Spleen (tissue), 7 donors: Measurements from ENCODE around the gene SYNC.

ENCODE experiments used
- CTCF ChIP-seq, 11 experiments: fragments of 200-600 bp in 7 of 11; fragments of 450-650 bp in 4 of 11; sonication (generic) in 4 of 11; IDR thresholded peaks in 8 of 11; conservative IDR thresholded peaks in 3 of 11; 1 replicate in 7 of 11; 2 replicates in 4 of 11; pipeline versions ENCODE4 v1.4.0 to v1.8.0; 2016 to 2021; ENCODE audit warnings: antibody characterized with exemption in 11 of 11, inconsistent platforms in 4 of 11, mild to moderate bottlenecking in 1 of 11
- POLR2A ChIP-seq, 3 donors: fragments of 450-650 bp; IDR thresholded peaks; one replicate each; pipeline ENCODE4 v1.5.1; 2017; ENCODE audit warnings: antibody characterized with exemption in 3 of 3, mild to moderate bottlenecking in 1 of 3
- POLR2AphosphoS5 ChIP-seq, 3 donors: sonication (generic); formaldehyde crosslinking; IDR thresholded peaks; one replicate each; pipeline ENCODE4 v1.5.1; 2017; ENCODE audit warnings: antibody characterized with exemption in 3 of 3
- donor health status: DM: no; HTN: no; CAD: no; lungs with moderate emphysema.
- donor health status: DM: no; HTN: no; CAD: no.
- donor health status: DM: no; HTN: no; CAD: no.

GRCh38 chr1:32749771-32750170, 47.2 kb upstream of the SYNC start:
- TF ChIP-seq CTCF (IDR thresholded peaks at IDR 0.05 in 8 of 11, conservative IDR thresholded peaks at IDR 0.05 in 3 of 11) (no peak), POLR2A (IDR thresholded peaks at IDR 0.05) (no peak), POLR2AphosphoS5 (IDR thresholded peaks at IDR 0.05) (no peak)
